H1 (cell line): ENCODE data around the gene ANXA5. TPM values are rescaled to one million over a fixed set of nuclear protein-coding genes. Genes with fewer than 3 reads are reported as not detected.

Experiments
- CTCF ChIA-PET: fragments of 300-600 bp; sonication (Branson Sonifier 250); formaldehyde crosslinking; loops from one replicate; lab custom pipeline; 2021; ENCODE audit not compliant: partially characterized antibody; lab: Charles Lee
- POLR2A ChIA-PET: fragments of 300-600 bp; sonication (Branson Sonifier 250); formaldehyde crosslinking; loops from one replicate; lab custom pipeline; 2021; ENCODE audit warnings: inconsistent platforms; ENCODE audit not compliant: partially characterized antibody; lab: Charles Lee
- DNase-seq, 2 experiments: peaks; one replicate each; pipeline versions ENCODE4 v3.0.0 to v3.0.0-alpha.2; 2010 to 2022; ENCODE audit warnings: low spot score in 2 of 2, low read depth in 1 of 2, mixed read lengths in 1 of 2
- FAIRE-seq: peaks from 2 replicates; lab custom pipeline; 2011; peaks lifted over from hg19 to GRCh38; lab: Jason Lieb, UNC
- H2AFZ ChIP-seq: 2 replicates; pipeline ENCODE4 v1.8.1; 2012; ENCODE audit warnings: low read length, inconsistent platforms
- H2AK5ac ChIP-seq: 2 replicates; pipeline ENCODE4 v1.6.1; 2013; ENCODE audit warnings: low read depth, low read length
- H2BK120ac ChIP-seq: replicated peaks from 2 replicates; pipeline ENCODE3; 2013; ENCODE audit warnings: low read depth, low read length, inconsistent platforms
- H2BK12ac ChIP-seq: 2 replicates; pipeline ENCODE4 v1.6.1; 2013; ENCODE audit warnings: low read depth, low read length
- H2BK15ac ChIP-seq: 2 replicates; pipeline ENCODE4 v1.6.1; 2013; ENCODE audit warnings: low read length
- H2BK20ac ChIP-seq: 2 replicates; pipeline ENCODE4 v1.6.1; 2013; ENCODE audit warnings: low read length
- H2BK5ac ChIP-seq: 2 replicates; pipeline ENCODE4 v1.6.1; 2013; ENCODE audit warnings: low read depth, low read length
- H3K14ac ChIP-seq: 2 replicates; pipeline ENCODE4 v1.6.1; 2013; ENCODE audit warnings: inconsistent platforms; ENCODE audit not compliant: insufficient read length
- H3K18ac ChIP-seq: 2 replicates; pipeline ENCODE4 v1.6.1; 2013; ENCODE audit warnings: low read length; ENCODE audit errors: extremely low read depth
- H3K23ac ChIP-seq: 2 replicates; pipeline ENCODE4 v1.6.1; 2013; ENCODE audit warnings: inconsistent platforms; ENCODE audit not compliant: insufficient read length
- H3K23me2 ChIP-seq: 2 replicates; pipeline ENCODE4 v1.6.1; 2013; ENCODE audit warnings: low read depth, low read length
- H3K27ac ChIP-seq: 2 replicates; pipeline ENCODE4 v1.6.1; 2011; ENCODE audit warnings: low read depth, low read length, inconsistent platforms
- H3K27me3 ChIP-seq, 4 experiments: replicated peaks in 1 of 4; 1 replicate in 1 of 4; 2 replicates in 3 of 4; pipeline versions ENCODE4 v1.6.1 to v1.8.1; 2011 to 2013; ENCODE audit warnings: low read length in 3 of 4, mild to moderate bottlenecking in 3 of 4, inconsistent platforms in 2 of 4, mixed read lengths in 2 of 4, moderate library complexity in 1 of 4; ENCODE audit not compliant: control insufficient read depth in 3 of 4, insufficient read depth in 3 of 4; ENCODE audit errors: extremely low read depth in 1 of 4
- H3K36me3 ChIP-seq, 4 experiments: 2 replicates each; pipeline versions ENCODE4 v1.6.1 to v1.8.1; 2011 to 2013; ENCODE audit warnings: mild to moderate bottlenecking in 4 of 4, low read length in 3 of 4, moderate library complexity in 2 of 4, control low read depth in 1 of 4, inconsistent platforms in 1 of 4; ENCODE audit not compliant: insufficient read depth in 4 of 4, control insufficient read depth in 2 of 4
- H3K4ac ChIP-seq: replicated peaks from 2 replicates; pipeline ENCODE3; 2013; ENCODE audit warnings: low read length, low read depth, mixed read lengths, inconsistent platforms; ENCODE audit not compliant: insufficient read length
- H3K4me1 ChIP-seq, 4 experiments: replicated peaks in 1 of 4; 1 replicate in 1 of 4; 2 replicates in 3 of 4; pipeline versions ENCODE4 v1.6.1 to v1.8.1; 2011 to 2013; ENCODE audit warnings: low read length in 3 of 4, inconsistent platforms in 2 of 4, mixed read lengths in 1 of 4; ENCODE audit not compliant: insufficient read depth in 4 of 4, control insufficient read depth in 3 of 4
- H3K4me2 ChIP-seq, 2 experiments: 2 replicates each; pipeline versions ENCODE4 v1.6.1 to v1.8.1; 2011 to 2013; ENCODE audit warnings: low read depth in 2 of 2, low read length in 2 of 2, control low read depth in 1 of 2, inconsistent platforms in 1 of 2, mild to moderate bottlenecking in 1 of 2; ENCODE audit not compliant: insufficient read depth in 1 of 2
- H3K4me3 ChIP-seq, 4 experiments: fragments of 200-600, 300-600 bp in 1 of 4; sonication (generic), shearing (Covaris generic), sonication (Bioruptor Twin) in 1 of 4; 2 replicates each; pipeline versions ENCODE4 v1.5.1 to v1.8.1; 2011 to 2016; ENCODE audit warnings: low read length in 4 of 4, low read depth in 3 of 4, control low read depth in 2 of 4, inconsistent platforms in 2 of 4, mild to moderate bottlenecking in 2 of 4, mixed read lengths in 1 of 4, moderate library complexity in 1 of 4; ENCODE audit not compliant: insufficient read depth in 2 of 4; ENCODE audit errors: extremely low read depth in 1 of 4
- H3K56ac ChIP-seq: replicated peaks from 2 replicates; pipeline ENCODE3; 2013; ENCODE audit warnings: low read depth, mild to moderate bottlenecking, mixed read lengths, low read length, inconsistent platforms; ENCODE audit not compliant: insufficient read length
- H3K79me1 ChIP-seq: 2 replicates; pipeline ENCODE4 v1.6.1; 2013; ENCODE audit warnings: low read depth, low read length, control low read depth
- H3K79me2 ChIP-seq, 2 experiments: 2 replicates each; pipeline versions ENCODE4 v1.6.1 to v1.8.1; 2012 to 2013; ENCODE audit warnings: low read length in 2 of 2, mild to moderate bottlenecking in 2 of 2, inconsistent platforms in 1 of 2; ENCODE audit not compliant: insufficient read depth in 2 of 2, control insufficient read depth in 1 of 2
- H3K9ac ChIP-seq, 4 experiments: replicated peaks in 1 of 4; 1 replicate in 1 of 4; 2 replicates in 3 of 4; pipeline versions ENCODE4 v1.6.1 to v1.8.1; 2011 to 2013; ENCODE audit warnings: low read depth in 3 of 4, low read length in 3 of 4, control low read depth in 2 of 4, mild to moderate bottlenecking in 2 of 4, moderate library complexity in 2 of 4, inconsistent platforms in 1 of 4; ENCODE audit errors: extremely low read depth in 1 of 4
- H3K9me3 ChIP-seq, 2 experiments: 2 replicates each; pipeline versions ENCODE4 v1.6.1 to v1.8.1; 2012 to 2013; ENCODE audit warnings: mild to moderate bottlenecking in 2 of 2, moderate library complexity in 2 of 2, control low read depth in 1 of 2, inconsistent platforms in 1 of 2, low read depth in 1 of 2, low read length in 1 of 2, mixed read lengths in 1 of 2; ENCODE audit not compliant: insufficient read depth in 2 of 2
- H4K20me1 ChIP-seq, 2 experiments: replicated peaks in 1 of 2; 2 replicates each; pipeline versions ENCODE3 to v1.8.1; 2011 to 2013; ENCODE audit warnings: inconsistent platforms in 2 of 2, low read length in 2 of 2, mild to moderate bottlenecking in 1 of 2; ENCODE audit not compliant: insufficient read depth in 2 of 2, control insufficient read depth in 1 of 2
- H4K5ac ChIP-seq: 2 replicates; pipeline ENCODE4 v1.6.1; 2013; ENCODE audit warnings: low read length, low read depth, mixed read lengths, inconsistent platforms; ENCODE audit not compliant: insufficient read length
- H4K8ac ChIP-seq: 2 replicates; pipeline ENCODE4 v1.8.0; 2013; ENCODE audit warnings: mild to moderate bottlenecking, moderate library complexity, low read length, inconsistent platforms; ENCODE audit not compliant: insufficient read depth; ENCODE audit errors: extremely low read depth
- H4K91ac ChIP-seq: replicated peaks from 2 replicates; pipeline ENCODE3; 2013; ENCODE audit warnings: low read length, mixed read lengths, inconsistent platforms; ENCODE audit not compliant: insufficient read length
- BACH1 ChIP-seq: IDR thresholded peaks from 2 replicates; pipeline ENCODE4 v1.6.1; 2012; ENCODE audit warnings: low read length, improper control_type of control experiment
- FOSL1 ChIP-seq: IDR thresholded peaks from 2 replicates; pipeline ENCODE4 v1.6.1; 2011; ENCODE audit warnings: mild to moderate bottlenecking, low read depth, low read length, moderate library complexity; ENCODE audit not compliant: insufficient read depth
- JUND ChIP-seq: IDR thresholded peaks from 2 replicates; pipeline ENCODE4 v1.6.1; 2011; ENCODE audit warnings: mild to moderate bottlenecking, improper control_type of control experiment, low read length
- KDM4A ChIP-seq: IDR thresholded peaks from one replicate; pipeline ENCODE4 v1.7.1; 2012; ENCODE audit warnings: low read depth, mild to moderate bottlenecking, moderate library complexity, low read length, inconsistent platforms; ENCODE audit not compliant: severe bottlenecking
- TEAD4 ChIP-seq: IDR thresholded peaks from 2 replicates; pipeline ENCODE4 v1.6.1; 2012; ENCODE audit warnings: low read depth, low read length, inconsistent platforms, mixed read lengths
- WGBS, 2 experiments: shearing (Covaris generic) in 1 of 2; methylation state at CpG; one replicate each; pipeline versions ENCODE4 v1.1.6 to v1.1.7; 2013 to 2015; ENCODE audit warnings: low lambda C conversion rate in 2 of 2, mixed read lengths in 2 of 2, inconsistent platforms in 1 of 2, low coverage in 1 of 2, missing lambda C conversion rate in 1 of 2; ENCODE audit not compliant: insufficient replicate concordance in 2 of 2, insufficient coverage in 1 of 2, insufficient read length in 1 of 2; ENCODE audit errors: extremely low coverage in 1 of 2, missing lambda C conversion rate in 1 of 2; 5-methylcytosine and 5-hydroxymethylcytosine counted together
- polyA plus RNA-seq, 7 experiments: library from polyadenylated mRNA; depleted of rRNA in 3 of 7; stranded (reverse) in 5 of 7; unstranded in 2 of 7; fragments of >200 nt in 5 of 7; fragments of 200-250 nt in 2 of 7; gene quantifications; 1 replicate in 5 of 7; 2 replicates in 1 of 7; 4 replicates in 1 of 7; pipeline versions ENCODE4 v1.2.1 to v1.2.3, GENCODE V29; 2011 to 2013; ENCODE audit warnings: missing spikeins in 2 of 7, mixed read lengths in 2 of 7
- total RNA-seq: library from RNA; stranded (reverse); fragmentation: NEBNext Ultra II Directional; extraction: Animal tissue kit (Norgen Biotek cat#: 25700); gene quantifications from 2 replicates; pipeline ENCODE4 v1.2.1, GENCODE V29; 2021

ANXA5 gene
- total and polyA plus RNA-seq, 2 of the 8 experiments (the other 6 are each of a cell fraction or from before 2014, with no cell fraction given), result 213 to 221 TPM

DNA sequence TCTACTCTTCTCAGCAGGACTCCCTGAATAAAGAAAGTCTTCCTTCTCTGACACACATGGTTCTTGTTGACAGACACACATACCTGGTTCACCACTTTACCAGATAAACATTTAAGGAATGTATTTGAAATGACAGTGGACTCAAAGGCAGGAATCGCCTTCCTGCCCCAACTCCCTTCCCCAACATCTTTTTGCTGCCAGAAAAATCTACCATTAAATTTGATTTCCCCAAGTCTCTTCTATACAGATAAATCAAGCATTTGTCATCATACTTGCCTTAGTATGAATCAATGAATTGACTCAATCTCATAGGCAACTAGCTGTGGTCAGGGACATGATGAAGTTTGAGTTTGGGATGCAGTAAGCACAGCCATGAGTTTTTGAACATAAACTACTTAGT, 23.3 kb upstream of the ANXA5 start:
- Histone ChIP-seq H2BK120ac (no peak overlapping the region), H3K14ac (no peak overlapping the region), H3K56ac (no peak overlapping the region), H3K27me3 (no peaks in the 10 kb centered on the region), H2AFZ (no peak overlapping the region), H3K23ac (no peak overlapping the region), H3K4me3 (no peak overlapping the region), H4K8ac (no peak overlapping the region), H3K27ac (no peak overlapping the region), H3K9me3 (no peaks in the 10 kb centered on the region; a peak in 1 of 4 replicates), H2BK15ac (no peak overlapping the region), H2BK12ac (no peak overlapping the region), H3K79me1 (no peaks in the 10 kb centered on the region), H3K4ac (no peak overlapping the region), H2BK20ac (no peak overlapping the region), H3K79me2 (no peaks in the 10 kb centered on the region), H3K4me1 (no peaks in the 10 kb centered on the region), H3K9ac (no peak overlapping the region), H4K20me1 (no peaks in the 10 kb centered on the region), H4K91ac (no peak overlapping the region), H3K36me3 (no peaks in the 10 kb centered on the region), H3K4me2 (no peak overlapping the region), H2AK5ac (no peak overlapping the region), H2BK5ac (no peak overlapping the region), H3K23me2 (no peaks in the 10 kb centered on the region), H4K5ac (no peak overlapping the region), H3K18ac (no peak overlapping the region)
- 79% methylated on average over 1 of the region's 1 CpG; no CpG with 5 or more reads in 1 of the 2 experiments for WGBS, 2 experiments
- POLR2A ChIA-PET, result no interaction called here
- CTCF ChIA-PET, result interaction anchor here (0.6 to 1.1 kb wide), 3 partner anchors 8 to 17 kb away, joined by 3 to 4 read pairs (median 3); no protein-coding TSS in a partner anchor
- TF ChIP-seq BACH1, result no peak
- TF ChIP-seq KDM4A, result no peak
- no peak for TF ChIP-seq JUND
- TF ChIP-seq TEAD4, result 0 out of 2 replicates have a peak, but pooled peaks have one; percentile 3
- TF ChIP-seq FOSL1, result no peak
- FAIRE-seq (peak; percentile 19), DNase-seq (no peak)
